Medulla oblongata (tissue), 1 donor: Measurements from ENCODE around the gene RAB44.
A peak's percentile ranks its signal among the peaks of the same experiment; 100 is the strongest.
"Not testable (repeated sequence)": the region's sequence is repeated elsewhere in the genome, so short reads cannot be mapped to it uniquely, and the experiment has no call there.

Experiments used
- DNase-seq: peaks from one replicate; pipeline ENCODE4 v3.0.0-alpha.2; 2015; ENCODE audit errors: extremely low spot score

RAB44 gene

GRCh38 chr6:36706339-36706738, 8.7 kb downstream of the RAB44 start:
- DNase-seq, result no peak

- DNase-seq, result no peak
Observed at GRCh38 chr6:36712816-36713215, 15.2 kb downstream of the RAB44 start.

GRCh38 chr6:36713846-36714245, 16.2 kb downstream of the RAB44 start:
- no peak for DNase-seq

GRCh38 chr6:36714511-36714910, 16.9 kb downstream of the RAB44 start:
- DNase-seq, result no peak

GRCh38 chr6:36715469-36715868, 17.8 kb downstream of the RAB44 start:
- DNase-seq, result no peak

- no peak for DNase-seq
Observed at GRCh38 chr6:36716476-36717093, 19.0 kb downstream of the RAB44 start.

- no peak for DNase-seq
Observed at GRCh38 chr6:36717231-36717825, 19.7 kb downstream of the RAB44 start.

GRCh38 chr6:36717871-36718540, 20.4 kb downstream of the RAB44 start:
- DNase-seq, result no peak

- no peak for DNase-seq
Observed at GRCh38 chr6:36718560-36718959, 20.9 kb downstream of the RAB44 start.

- DNase-seq, result no peak
Observed at GRCh38 chr6:36719126-36719525, 21.5 kb downstream of the RAB44 start.

GRCh38 chr6:36720251-36721141, 22.9 kb downstream of the RAB44 start:
- DNase-seq, result no peak

- DNase-seq, result no peak
Observed at GRCh38 chr6:36721369-36722140, 23.9 kb downstream of the RAB44 start.

- no peak for DNase-seq
Observed at GRCh38 chr6:36722365-36722764, 24.7 kb downstream of the RAB44 start.

GRCh38 chr6:36722879-36723278, 25.3 kb downstream of the RAB44 start:
- DNase-seq, result no peak

- not testable (repeated sequence) for DNase-seq
Observed at GRCh38 chr6:36723992-36724391, 26.4 kb downstream of the RAB44 start.

GRCh38 chr6:36724514-36725390, 27.1 kb downstream of the RAB44 start:
- peak; percentile 53 for DNase-seq

GRCh38 chr6:36725581-36725980, 28.0 kb downstream of the RAB44 start:
- DNase-seq, result no peak

- no peak for DNase-seq
Observed at GRCh38 chr6:36727505-36728021, 29.9 kb downstream of the RAB44 start.

- DNase-seq, result no peak
Observed at GRCh38 chr6:36728289-36729160, 30.9 kb downstream of the RAB44 start.
